ENCODE data around the gene MSH3. TPM values are rescaled to one million over a fixed set of nuclear protein-coding genes. Genes with fewer than 3 reads are reported as not detected.

MSH3 gene
- total and polyA plus RNA-seq, 2 of the 8 experiments (the other 6 are each of a cell fraction or from before 2014, with no cell fraction given): 3.6 to 22.6 TPM

DNA sequence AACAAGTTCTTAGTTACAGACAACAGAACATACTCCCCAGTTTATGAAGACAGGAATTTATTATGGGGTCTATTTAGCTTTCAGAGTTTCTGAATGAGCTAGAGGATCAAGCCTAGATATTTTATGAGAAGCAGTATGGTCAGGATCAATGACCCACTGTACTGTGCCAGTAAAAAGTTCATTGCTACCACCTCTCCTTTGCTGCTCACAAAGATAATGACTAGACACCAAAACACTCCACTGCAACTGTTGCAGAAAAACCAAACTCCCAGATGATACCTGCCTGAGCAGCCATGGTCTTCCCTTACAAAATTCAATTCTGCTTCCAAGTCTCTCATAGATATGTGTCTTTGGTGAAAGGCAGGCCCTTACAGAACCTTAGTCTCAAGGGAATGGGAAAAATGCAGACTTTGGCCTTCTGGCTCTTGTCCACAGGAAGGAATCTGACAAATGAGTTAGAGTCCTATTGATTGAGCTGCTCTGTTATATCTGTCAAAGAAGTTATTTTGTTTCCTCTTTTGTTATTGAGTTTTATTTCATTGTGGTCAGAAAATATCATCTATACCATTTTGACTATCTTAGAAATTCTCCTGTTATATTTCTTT, 231.0 kb downstream of the MSH3 start:
- H2BK5ac ChIP-seq (ENCODE audit: low read depth, low read length): no peak overlapping the region
- no peak overlapping the region for H3K9ac ChIP-seq (replicated peaks in 1 of 4; ENCODE audit: extremely low read depth in 1 of 4, low read depth in 3 of 4, low read length in 3 of 4)
- peaks cover 0 to 3% (median 0%) of the 10 kb centered on the region in 4 experiments; a peak in 1 of 7 replicates for H3K4me1 ChIP-seq (replicated peaks in 1 of 4; ENCODE audit: control insufficient read depth in 3 of 4, insufficient read depth in 4 of 4, low read length in 3 of 4)
- H3K79me1 ChIP-seq (ENCODE audit: low read depth, low read length): no peaks in the 10 kb centered on the region
- no peak overlapping the region for H4K91ac ChIP-seq (replicated peaks; ENCODE audit: insufficient read length, low read length)
- no peak overlapping the region for H2AK5ac ChIP-seq (ENCODE audit: low read depth, low read length)
- no peak overlapping the region for H4K8ac ChIP-seq (ENCODE audit: extremely low read depth, insufficient read depth, low read length)
- no peaks in the 10 kb centered on the region for H3K79me2 ChIP-seq (ENCODE audit: control insufficient read depth in 1 of 2, insufficient read depth in 2 of 2, low read length in 2 of 2)
- FAIRE-seq (no peak), DNase-seq (ENCODE audit: low read depth in 1 of 2, low spot score in 2 of 2) (no peak)
- H3K23me2 ChIP-seq (ENCODE audit: low read depth, low read length): no peaks in the 10 kb centered on the region
- H3K36me3 ChIP-seq (ENCODE audit: control insufficient read depth in 2 of 4, insufficient read depth in 4 of 4, low read length in 3 of 4): no peaks in the 10 kb centered on the region
- H3K14ac ChIP-seq (ENCODE audit: insufficient read length): no peak overlapping the region
- no peak overlapping the region for H2BK20ac ChIP-seq (ENCODE audit: low read length)
- H3K27me3 ChIP-seq (replicated peaks in 1 of 4; ENCODE audit: control insufficient read depth in 3 of 4, extremely low read depth in 1 of 4, insufficient read depth in 3 of 4, low read length in 3 of 4): no peaks in the 10 kb centered on the region
- H3K4me3 ChIP-seq (ENCODE audit: extremely low read depth in 1 of 4, insufficient read depth in 2 of 4, low read depth in 3 of 4, low read length in 4 of 4): no peak overlapping the region
- no peak overlapping the region for H3K4ac ChIP-seq (replicated peaks; ENCODE audit: insufficient read length, low read depth, low read length)
- POLR2A ChIA-PET (ENCODE audit: partially characterized antibody): no interaction called here
- no peak overlapping the region for H3K18ac ChIP-seq (ENCODE audit: extremely low read depth, low read length)
- H3K27ac ChIP-seq (ENCODE audit: low read depth, low read length): no peak overlapping the region
- no peak overlapping the region for H2AFZ ChIP-seq (ENCODE audit: low read length)
- no peak overlapping the region for H2BK12ac ChIP-seq (ENCODE audit: low read depth, low read length)
- CTCF ChIA-PET (ENCODE audit: partially characterized antibody): interaction anchor here (0.7 to 0.9 kb wide), 2 partner anchors 14 to 1769 kb away, joined by 3 read pairs; no protein-coding TSS in a partner anchor
- H4K5ac ChIP-seq (ENCODE audit: insufficient read length, low read depth, low read length): no peak overlapping the region
- H3K56ac ChIP-seq (replicated peaks; ENCODE audit: insufficient read length, low read depth, low read length): no peak overlapping the region
- no peaks in the 10 kb centered on the region for H4K20me1 ChIP-seq (replicated peaks in 1 of 2; ENCODE audit: control insufficient read depth in 1 of 2, insufficient read depth in 2 of 2, low read length in 2 of 2)
- no peak overlapping the region for H2BK15ac ChIP-seq (ENCODE audit: low read length)
- H3K23ac ChIP-seq (ENCODE audit: insufficient read length): no peak overlapping the region
- no peak overlapping the region for H2BK120ac ChIP-seq (replicated peaks; ENCODE audit: low read depth, low read length)
- no peaks in the 10 kb centered on the region for H3K9me3 ChIP-seq (ENCODE audit: insufficient read depth in 2 of 2, low read depth in 1 of 2, low read length in 1 of 2)
- H3K4me2 ChIP-seq (ENCODE audit: insufficient read depth in 1 of 2, low read depth in 2 of 2, low read length in 2 of 2): no peak overlapping the region
- TF ChIP-seq SIX5 (IDR thresholded peaks at IDR 0.05; ENCODE audit: low read depth, low read length): no peak
- no peak for TF ChIP-seq KDM4A (IDR thresholded peaks at IDR 0.05; ENCODE audit: low read depth, low read length, severe bottlenecking)
- no peak for TF ChIP-seq KDM5A (IDR thresholded peaks at IDR 0.05; ENCODE audit: low read length)
- no peak for TF ChIP-seq POLR2A (IDR thresholded peaks at IDR 0.05; ENCODE audit: control extremely low read depth in 1 of 2, low read depth in 2 of 2, low read length in 2 of 2)
- TF ChIP-seq ASH2L (IDR thresholded peaks at IDR 0.05; ENCODE audit: low read length): no peak
- TF ChIP-seq PHF8 (conservative IDR thresholded peaks at IDR 0.05; ENCODE audit: low read depth, low read length): no peak
- TF ChIP-seq SP1 (IDR thresholded peaks at IDR 0.05; ENCODE audit: low read depth, low read length): no peak
- TF ChIP-seq, protein P1, sequence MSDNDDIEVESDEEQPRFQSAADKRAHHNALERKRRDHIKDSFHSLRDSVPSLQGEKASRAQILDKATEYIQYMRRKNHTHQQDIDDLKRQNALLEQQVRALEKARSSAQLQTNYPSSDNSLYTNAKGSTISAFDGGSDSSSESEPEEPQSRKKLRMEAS (IDR thresholded peaks at IDR 0.05): no peak
- TF ChIP-seq ZNF274 (IDR thresholded peaks at IDR 0.05; ENCODE audit: borderline replicate concordance, extremely low read depth, low read length): no peak
- no peak for TF ChIP-seq RAD21 (IDR thresholded peaks at IDR 0.05 in 1 of 2, conservative IDR thresholded peaks at IDR 0.05 in 1 of 2; ENCODE audit: low read depth in 2 of 2, low read length in 2 of 2)
- no peak for TF ChIP-seq RXRA (IDR thresholded peaks at IDR 0.05; ENCODE audit: insufficient read depth, low read depth, low read length)
- TF ChIP-seq TBP (IDR thresholded peaks at IDR 0.05; ENCODE audit: low read depth, low read length): no peak
- no peak for TF ChIP-seq CBX8 (IDR thresholded peaks at IDR 0.05; ENCODE audit: borderline replicate concordance, low read depth, low read length)
- TF ChIP-seq GTF2F1 (IDR thresholded peaks at IDR 0.05; ENCODE audit: borderline replicate concordance, low read depth, low read length): no peak
- no peak for TF ChIP-seq HDAC6 (IDR thresholded peaks at IDR 0.05; ENCODE audit: low read depth, low read length)
- no peak for TF ChIP-seq CREB1 (IDR thresholded peaks at IDR 0.05)

All from H1 (cell line).